ENCODE data around the gene ENTREP3. TPM values are rescaled to one million over a fixed set of nuclear protein-coding genes. Genes with fewer than 3 reads are reported as not detected.

The ENTREP3 gene
- total and polyA plus RNA-seq, 8 donors: 17.1 to 33.5 (median 22.0) TPM

DNA sequence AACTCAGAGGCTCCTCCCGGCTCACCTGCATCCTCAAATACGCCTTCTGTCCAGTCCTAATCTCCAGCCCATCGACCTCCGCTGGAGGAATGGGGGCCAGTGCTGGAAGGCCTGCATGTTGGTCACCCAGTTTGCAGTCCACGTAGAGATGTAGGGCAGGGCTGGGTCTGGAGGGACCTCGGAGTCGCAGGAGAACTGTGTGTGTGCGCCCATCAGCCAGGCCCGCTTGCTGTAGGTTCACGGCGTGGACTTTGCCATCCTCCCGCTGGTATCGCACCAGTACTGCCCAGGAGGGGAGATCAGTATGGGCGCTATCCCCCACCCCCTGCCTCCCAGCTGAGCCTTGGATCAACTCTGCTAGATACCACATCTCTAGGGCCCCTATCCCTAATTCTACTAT is 50.2 kb downstream of the ENTREP3 start:
- Histone ChIP-seq H3K4me1 (peaks cover 19 to 30% of the 10 kb centered on the region in 2 donors), H3K4me3 (no peak overlapping the region), H3K9me3 (no peaks in the 10 kb centered on the region), H3K27ac (no peak overlapping the region), H3K36me3 (peaks cover 0 to 9% of the 10 kb centered on the region in 2 donors), H3K27me3 (no peaks in the 10 kb centered on the region)
- DNase-seq: no peak
- intact Hi-C loops (cut with DNase I): no loop called here
- TF ChIP-seq, protein P1, sequence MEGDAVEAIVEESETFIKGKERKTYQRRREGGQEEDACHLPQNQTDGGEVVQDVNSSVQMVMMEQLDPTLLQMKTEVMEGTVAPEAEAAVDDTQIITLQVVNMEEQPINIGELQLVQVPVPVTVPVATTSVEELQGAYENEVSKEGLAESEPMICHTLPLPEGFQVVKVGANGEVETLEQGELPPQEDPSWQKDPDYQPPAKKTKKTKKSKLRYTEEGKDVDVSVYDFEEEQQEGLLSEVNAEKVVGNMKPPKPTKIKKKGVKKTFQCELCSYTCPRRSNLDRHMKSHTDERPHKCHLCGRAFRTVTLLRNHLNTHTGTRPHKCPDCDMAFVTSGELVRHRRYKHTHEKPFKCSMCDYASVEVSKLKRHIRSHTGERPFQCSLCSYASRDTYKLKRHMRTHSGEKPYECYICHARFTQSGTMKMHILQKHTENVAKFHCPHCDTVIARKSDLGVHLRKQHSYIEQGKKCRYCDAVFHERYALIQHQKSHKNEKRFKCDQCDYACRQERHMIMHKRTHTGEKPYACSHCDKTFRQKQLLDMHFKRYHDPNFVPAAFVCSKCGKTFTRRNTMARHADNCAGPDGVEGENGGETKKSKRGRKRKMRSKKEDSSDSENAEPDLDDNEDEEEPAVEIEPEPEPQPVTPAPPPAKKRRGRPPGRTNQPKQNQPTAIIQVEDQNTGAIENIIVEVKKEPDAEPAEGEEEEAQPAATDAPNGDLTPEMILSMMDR (IDR thresholded peaks at IDR 0.05): no peak
- no peak for ATAC-seq

DNA sequence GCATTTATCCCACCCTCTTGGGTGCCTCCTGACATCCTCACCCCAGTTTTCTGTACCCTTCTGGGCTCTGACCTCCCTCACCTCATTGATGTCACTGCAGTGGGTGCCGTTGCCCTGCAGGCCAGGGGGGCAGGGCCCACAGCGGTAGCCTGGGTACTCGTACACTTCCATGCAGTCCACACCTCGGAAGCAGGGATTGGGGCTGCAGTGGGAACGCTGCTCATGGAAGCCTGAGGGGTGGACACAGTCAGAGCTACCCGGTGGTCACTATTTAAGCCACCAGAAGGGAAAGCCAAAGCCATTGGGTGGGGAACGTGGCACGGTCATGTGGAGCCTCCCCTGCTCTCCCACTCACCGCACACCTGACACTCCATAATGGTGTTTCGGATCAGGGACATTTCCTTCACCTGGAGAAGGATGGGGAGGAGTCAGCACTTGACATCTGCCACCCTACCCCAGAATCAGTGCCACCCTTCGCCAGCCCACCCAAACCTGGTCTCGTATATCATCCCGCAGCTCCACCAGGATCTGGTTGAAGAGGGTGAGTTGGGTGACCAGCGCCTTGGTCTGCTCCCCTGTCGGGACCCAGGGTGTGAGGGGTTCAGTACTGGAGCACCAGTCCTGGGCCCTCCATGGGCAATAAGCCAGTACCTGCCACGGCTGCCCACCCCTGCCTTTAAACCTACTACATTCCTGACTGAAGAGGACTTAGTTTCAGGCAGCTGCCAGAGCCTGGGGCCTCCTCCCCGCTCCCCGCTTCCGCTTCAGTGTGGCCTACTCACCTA is 52.4 kb downstream of the ENTREP3 start:
- Histone ChIP-seq H3K9me3 (no peaks in the 10 kb centered on the region), H3K36me3 (peaks cover 0 to 20% of the 10 kb centered on the region in 2 donors), H3K4me3 (no peak overlapping the region), H3K4me1 (peaks cover 9 to 17% of the 10 kb centered on the region in 2 donors), H3K27ac (no peak overlapping the region), H3K27me3 (no peaks in the 10 kb centered on the region)
- TF ChIP-seq, protein P1 (IDR thresholded peaks at IDR 0.05): no peak
- ATAC-seq: no peak
- intact Hi-C loops (cut with DNase I): no loop called here
- peak in 1 of 4 donors; percentile 55 for DNase-seq

DNA sequence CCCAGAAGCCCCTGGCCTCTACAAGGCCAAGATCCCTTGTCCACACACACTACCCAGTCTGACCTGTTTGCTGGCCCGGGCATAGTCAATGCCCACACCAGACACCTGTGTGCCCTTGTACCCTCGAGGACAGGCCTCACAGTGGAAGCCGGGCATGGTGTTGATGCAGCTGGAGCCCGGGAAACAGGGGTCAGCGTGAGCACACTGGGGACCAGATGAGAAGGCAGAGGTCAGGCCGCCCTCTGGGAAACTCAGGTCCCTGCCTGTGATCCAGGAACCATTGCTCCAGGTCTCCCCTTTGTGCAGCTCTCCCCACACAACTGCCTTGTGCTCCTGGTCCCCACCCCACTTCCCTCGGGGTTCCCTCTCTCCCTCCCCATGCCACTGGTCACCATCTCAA is 53.1 kb downstream of the ENTREP3 start:
- peaks cover 0 to 27% of the 10 kb centered on the region in 2 donors for H3K36me3 ChIP-seq
- peaks cover 3 to 10% of the 10 kb centered on the region in 2 donors for H3K4me1 ChIP-seq
- H3K4me3 ChIP-seq: no peak overlapping the region
- H3K27ac ChIP-seq: no peak overlapping the region
- TF ChIP-seq, protein P1 (IDR thresholded peaks at IDR 0.05): no peak
- H3K27me3 ChIP-seq: no peaks in the 10 kb centered on the region
- DNase-seq (no peak), ATAC-seq (no peak)
- intact Hi-C loops (cut with DNase I): no loop called here
- H3K9me3 ChIP-seq: no peaks in the 10 kb centered on the region

DNA sequence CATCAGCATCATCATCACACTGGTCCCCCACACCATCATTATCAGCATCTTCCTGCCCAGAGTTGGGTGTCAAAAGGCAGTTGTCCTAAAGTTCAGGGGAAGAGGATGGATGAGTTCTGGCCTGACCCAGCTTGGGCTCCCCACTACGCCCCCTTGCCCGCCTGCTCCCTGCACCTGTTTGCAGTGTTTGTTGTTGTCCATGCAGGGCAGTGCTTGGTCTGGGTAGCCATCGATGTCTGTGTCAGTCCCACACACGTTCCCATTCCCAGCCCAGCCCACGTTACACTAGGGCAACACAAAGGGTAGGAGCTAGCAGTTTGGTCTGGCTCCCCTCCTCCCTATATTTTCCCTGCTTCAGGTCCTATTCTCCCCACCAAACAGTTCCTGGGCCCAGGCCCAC is 54.4 kb downstream of the ENTREP3 start:
- H3K4me1 ChIP-seq: peaks cover 0 to 5% of the 10 kb centered on the region in 2 donors
- H3K9me3 ChIP-seq: no peaks in the 10 kb centered on the region
- H3K36me3 ChIP-seq: peaks cover 0 to 32% of the 10 kb centered on the region in 2 donors
- no peak overlapping the region for H3K4me3 ChIP-seq
- TF ChIP-seq, protein P1 (IDR thresholded peaks at IDR 0.05): no peak
- no peak for DNase-seq
- no peak overlapping the region for H3K27ac ChIP-seq
- no peak for ATAC-seq
- intact Hi-C loops (cut with DNase I): no loop called here
- no peaks in the 10 kb centered on the region for H3K27me3 ChIP-seq

DNA sequence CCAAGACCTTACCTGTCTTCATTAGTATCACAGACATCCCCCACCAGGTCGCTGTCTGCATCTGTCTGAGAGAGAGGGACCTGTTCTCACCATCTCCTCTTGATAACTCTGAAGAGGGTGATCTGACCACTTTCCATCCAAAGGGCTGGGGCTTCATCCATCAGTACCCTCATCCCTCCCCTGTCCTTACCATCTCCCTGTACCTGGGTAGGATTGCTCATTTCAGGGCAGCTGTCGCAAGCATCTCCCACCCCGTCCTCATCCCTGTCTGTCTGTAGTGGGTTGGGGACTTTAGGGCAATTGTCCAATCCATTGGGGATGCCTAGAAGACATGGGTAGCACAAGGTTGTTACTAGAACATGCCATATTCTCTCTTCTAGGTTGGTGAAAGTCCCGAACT is 55.5 kb downstream of the ENTREP3 start:
- Histone ChIP-seq H3K9me3 (no peaks in the 10 kb centered on the region), H3K4me3 (no peak overlapping the region), H3K27ac (no peak overlapping the region), H3K4me1 (peaks cover 0 to 14% of the 10 kb centered on the region in 2 donors), H3K27me3 (peaks cover 0 to 6% of the 10 kb centered on the region in 2 donors), H3K36me3 (peaks cover 0 to 32% of the 10 kb centered on the region in 2 donors)
- TF ChIP-seq, protein P1 (IDR thresholded peaks at IDR 0.05): no peak
- DNase-seq (no peak), ATAC-seq (no peak)
- intact Hi-C loops (cut with DNase I): no loop called here

Measured in left lung (tissue), 10 donors.